GM18498 (cell line): ENCODE data around the gene AAR2.

ENCODE experiments used
- ATAC-seq: cut with Tn5 transposase; IDR thresholded peaks from one replicate; pipeline ENCODE4 v1.9.1; 2021; ENCODE audit warnings: mild to moderate bottlenecking, moderate library complexity; ENCODE audit not compliant: unreplicated experiment

AAR2 gene

GRCh38 chr20:36275441-36276189 is 39.3 kb downstream of the AAR2 start:
- no peak for ATAC-seq

- no peak for ATAC-seq
Measured at GRCh38 chr20:36277546-36277945, 41.3 kb downstream of the AAR2 start.

- ATAC-seq = no peak
Measured at GRCh38 chr20:36279362-36279761, 43.1 kb downstream of the AAR2 start.

GRCh38 chr20:36279776-36280175 is 43.5 kb downstream of the AAR2 start:
- ATAC-seq = no peak

GRCh38 chr20:36281785-36282380 is 45.6 kb downstream of the AAR2 start:
- ATAC-seq = no peak

- ATAC-seq = no peak
Measured at GRCh38 chr20:36284751-36285150, 48.5 kb downstream of the AAR2 start.

- no peak for ATAC-seq
Measured at GRCh38 chr20:36285746-36286447, 49.6 kb downstream of the AAR2 start.

- no peak for ATAC-seq
Measured at GRCh38 chr20:36297656-36298055, 61.4 kb downstream of the AAR2 start.

GRCh38 chr20:36298061-36298460 is 61.8 kb downstream of the AAR2 start:
- no peak for ATAC-seq

GRCh38 chr20:36298795-36299339 is 62.6 kb downstream of the AAR2 start:
- ATAC-seq = no peak

- ATAC-seq = no peak
Measured at GRCh38 chr20:36299459-36299858, 63.2 kb downstream of the AAR2 start.

GRCh38 chr20:36301359-36302119 is 65.3 kb downstream of the AAR2 start:
- ATAC-seq = no peak

GRCh38 chr20:36303020-36303595 is 66.8 kb downstream of the AAR2 start:
- no peak for ATAC-seq

GRCh38 chr20:36303831-36304230 is 67.6 kb downstream of the AAR2 start:
- ATAC-seq = no peak

- ATAC-seq = no peak
Measured at GRCh38 chr20:36304786-36305495, 68.7 kb downstream of the AAR2 start.

GRCh38 chr20:36305602-36306551 is 69.6 kb downstream of the AAR2 start, which contains the start of gene DLGAP4:
Gene DLGAP4 (plus strand): TSS chr20:36306339. CDS start chr20:36431718, 125,379 bp downstream.
- ATAC-seq = no peak
